NCI-H2107 treated with DMSO at 0.1 percent for 48 hours (cell line): ENCODE data around the gene ERBB3.
A peak's percentile ranks its signal among the peaks of the same experiment; 100 is the strongest.
"Not testable (repeated sequence)": the region's sequence is repeated elsewhere in the genome, so short reads cannot be mapped to it uniquely, and the experiment has no call there.

Source experiments
- DNase-seq: peaks from one replicate; lab custom pipeline; 2025; ENCODE audit not compliant: unreplicated experiment; lab: John Stamatoyannopoulos, UW

The ERBB3 gene

DNA sequence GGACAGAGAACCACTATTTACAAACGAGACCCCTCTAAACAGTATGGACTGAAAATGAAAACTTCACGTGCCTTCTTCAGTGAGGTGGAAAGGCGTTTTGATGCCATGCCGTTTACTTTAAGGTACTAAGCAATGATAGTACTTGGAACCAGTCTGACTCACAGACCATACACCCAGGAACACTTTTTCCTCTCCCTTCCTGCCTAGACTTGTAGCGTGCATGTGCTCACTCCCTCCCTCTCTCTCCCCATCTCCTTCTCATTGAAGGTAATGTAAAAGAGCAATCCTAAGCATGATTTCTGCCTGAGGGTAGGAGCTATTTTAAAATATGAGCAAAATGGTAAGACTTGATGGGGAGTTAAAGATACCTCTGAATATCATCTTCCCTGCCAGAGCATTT is 30.6 kb downstream of the ERBB3 start:
- no peak for DNase-seq

DNA sequence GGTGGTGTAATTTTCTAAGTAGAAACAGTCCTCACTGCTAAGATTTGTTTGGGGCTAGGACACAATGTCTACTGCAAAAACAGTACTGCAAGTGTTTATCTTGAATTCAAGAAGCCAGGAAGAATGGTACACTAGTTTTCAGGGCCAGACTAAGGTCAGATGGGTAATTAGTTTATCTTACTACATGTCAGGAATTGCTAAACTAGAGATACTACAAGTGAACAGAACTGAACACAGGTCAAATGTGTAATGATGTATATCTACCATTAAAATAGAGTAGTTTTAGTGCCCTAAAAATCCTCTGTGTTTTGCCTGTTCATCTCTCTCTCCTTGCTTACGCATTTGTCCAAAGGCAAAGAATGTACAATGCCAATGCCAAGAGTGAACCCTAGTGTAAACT is 34.1 kb downstream of the ERBB3 start:
- no peak for DNase-seq

DNA sequence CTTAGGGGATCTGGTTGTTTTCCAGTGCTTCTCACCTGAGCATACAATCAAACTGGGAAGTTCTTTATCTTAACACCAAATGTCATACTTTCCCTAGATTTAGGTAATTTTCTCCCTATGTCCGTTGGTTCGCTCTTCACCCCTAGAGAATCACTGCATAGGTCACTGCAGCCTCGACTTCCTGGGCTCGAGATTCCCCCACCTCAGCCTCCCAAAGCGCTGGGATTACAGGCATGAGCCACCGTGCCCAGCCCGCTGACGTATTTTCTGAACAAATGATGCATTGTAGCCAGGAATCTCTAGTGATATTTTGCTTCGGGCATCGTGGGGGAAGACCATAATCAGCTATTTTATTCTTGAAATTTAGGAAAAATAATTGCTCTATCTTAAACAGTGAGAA is 35.4 kb downstream of the ERBB3 start:
- no peak for DNase-seq

DNA sequence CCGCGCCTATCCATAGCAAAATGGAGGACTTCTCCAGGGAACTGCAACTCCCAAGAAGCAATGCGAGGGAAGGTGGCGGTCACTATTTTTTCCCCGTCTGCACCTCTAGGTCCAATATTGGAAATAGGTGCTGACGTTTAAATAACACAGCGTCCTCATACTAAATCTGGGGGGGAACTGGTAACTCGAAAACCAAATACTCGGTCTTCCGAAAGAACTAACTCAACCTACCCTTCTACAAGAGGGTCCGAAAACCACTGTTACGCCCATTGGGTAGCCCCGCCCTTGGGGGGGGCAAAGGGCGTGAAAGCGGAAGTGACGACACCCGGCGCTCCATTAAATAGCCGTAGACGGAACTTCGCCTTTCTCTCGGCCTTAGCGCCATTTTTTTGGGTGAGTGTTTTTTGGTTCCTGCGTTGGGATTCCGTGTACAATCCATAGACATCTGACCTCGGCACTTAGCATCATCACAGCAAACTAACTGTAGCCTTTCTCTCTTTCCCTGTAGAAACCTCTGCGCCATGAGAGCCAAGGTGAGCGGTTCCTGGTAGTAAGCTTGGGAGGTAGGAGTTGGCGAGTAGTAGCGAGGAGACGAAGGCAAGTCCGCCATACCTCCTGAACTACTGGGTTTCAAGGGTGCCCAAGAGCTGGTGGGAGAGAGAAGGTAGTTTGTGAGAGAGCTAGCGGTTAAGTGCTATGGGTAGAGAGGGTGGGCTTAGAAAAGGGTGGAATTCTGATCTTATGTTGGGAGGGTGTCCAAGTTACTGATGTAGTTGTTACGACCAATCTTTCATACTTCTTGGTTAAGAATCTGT is 36.5 kb downstream of the ERBB3 start, which contains the start of gene RPL41:
Gene RPL41, plus strand, starts transcription at position 367 of the 815 bp plus-strand sequence.
- DNase-seq, result peak; percentile 96

DNA sequence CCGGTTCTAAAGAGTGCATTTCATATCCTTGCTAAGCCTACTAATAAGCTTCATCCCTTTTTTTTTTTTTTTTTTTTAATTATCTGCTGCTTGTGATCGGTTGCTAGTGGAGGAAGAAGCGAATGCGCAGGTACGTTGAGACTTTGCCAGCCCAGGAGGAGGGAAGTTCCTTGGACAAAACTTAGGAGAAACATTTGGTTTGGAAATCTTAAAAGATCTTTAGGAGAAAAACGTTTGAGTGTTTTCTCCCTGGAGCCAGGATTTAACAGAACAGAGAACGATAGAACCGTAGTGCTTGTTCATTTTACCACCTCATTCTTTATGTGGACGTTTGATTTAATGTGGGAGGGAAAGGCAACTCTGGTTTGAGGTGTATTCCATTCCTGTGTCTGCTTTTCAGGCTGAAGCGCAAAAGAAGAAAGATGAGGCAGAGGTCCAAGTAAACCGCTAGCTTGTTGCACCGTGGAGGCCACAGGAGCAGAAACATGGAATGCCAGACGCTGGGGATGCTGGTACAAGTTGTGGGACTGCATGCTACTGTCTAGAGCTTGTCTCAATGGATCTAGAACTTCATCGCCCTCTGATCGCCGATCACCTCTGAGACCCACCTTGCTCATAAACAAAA is 37.2 kb downstream of the ERBB3 start:
- DNase-seq, result not testable (repeated sequence)

DNA sequence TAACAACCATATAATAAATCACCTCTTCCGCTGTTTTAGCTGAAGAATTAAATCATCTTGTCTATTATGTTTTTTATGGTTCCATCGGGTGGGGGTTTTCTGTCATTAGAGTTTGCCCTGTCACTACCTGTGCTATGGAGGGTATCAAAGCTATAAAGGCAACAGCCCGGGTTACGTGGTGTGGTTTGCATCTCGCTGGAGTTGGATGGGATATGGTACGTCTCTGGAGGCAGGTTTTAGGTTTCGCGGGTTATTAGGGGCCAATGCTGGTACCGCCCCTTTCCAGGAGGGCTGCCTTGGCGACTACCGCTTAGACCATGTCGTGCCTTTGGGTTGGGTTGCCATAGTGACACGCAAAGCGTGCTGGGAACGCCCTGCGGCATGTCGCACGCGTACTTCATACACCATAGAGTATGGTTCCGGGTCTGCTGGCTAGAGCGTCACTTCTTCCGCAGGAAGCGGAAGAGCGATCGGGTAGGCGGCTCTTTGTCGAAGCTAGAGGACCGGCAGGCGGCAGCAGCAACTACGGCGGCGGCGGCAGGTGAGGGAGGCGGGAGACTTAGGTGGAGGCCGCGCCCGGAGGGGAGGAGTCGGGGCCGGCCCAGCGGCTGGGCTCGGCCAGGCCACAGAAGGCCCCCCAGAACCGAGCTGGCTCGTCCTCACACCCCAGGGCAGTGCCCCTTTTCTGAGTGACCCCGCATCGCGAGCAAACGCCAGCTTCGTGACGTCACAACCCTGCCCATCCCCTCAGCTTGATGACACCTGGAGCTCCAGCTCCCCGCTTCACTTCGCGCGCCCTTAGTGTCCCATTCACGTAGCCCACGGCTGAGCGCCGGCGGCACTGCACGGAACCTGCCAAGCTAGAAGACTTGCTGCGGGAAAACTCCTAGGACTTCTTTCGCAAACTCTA is 38.1 kb downstream of the ERBB3 start, which contains the start of gene ZC3H10:
Gene ZC3H10, plus strand, starts transcription at position 489 of the 910 bp plus-strand sequence. CDS start 2,297 bp downstream, outside the sequence.
- DNase-seq, result peak; percentile 98

DNA sequence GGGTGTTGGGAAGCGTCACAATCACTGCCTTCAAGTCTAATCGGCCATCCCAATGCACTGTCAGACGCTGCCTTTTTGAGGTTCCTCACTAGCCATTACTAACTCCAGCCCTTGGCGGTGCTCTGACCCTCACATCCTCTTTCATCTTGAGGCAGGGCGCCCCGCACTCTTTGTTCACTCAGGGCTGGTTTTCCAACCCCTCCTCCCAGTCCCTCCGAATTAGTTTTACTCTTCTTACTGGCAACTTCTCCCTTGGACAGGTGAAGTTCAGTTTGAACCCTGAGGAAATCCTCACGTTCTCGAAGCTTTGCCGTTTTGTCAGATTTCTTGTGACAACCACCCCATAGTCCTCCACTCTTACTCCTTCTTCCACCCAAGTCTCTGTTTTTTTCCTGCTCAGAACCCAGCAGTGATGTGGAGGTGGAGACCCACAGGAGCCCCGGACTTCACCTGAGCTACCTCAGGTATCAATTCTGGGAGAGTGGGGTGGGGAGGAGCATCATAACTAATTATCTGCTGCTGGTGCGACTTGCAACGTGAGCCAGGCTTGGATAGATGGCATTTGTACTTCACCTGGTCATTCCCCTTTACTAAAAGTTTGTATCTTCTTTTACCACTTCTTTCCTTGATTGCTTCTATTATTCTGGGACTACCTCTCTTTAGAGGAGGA is 38.9 kb downstream of the ERBB3 start:
- DNase-seq, result no peak

DNA sequence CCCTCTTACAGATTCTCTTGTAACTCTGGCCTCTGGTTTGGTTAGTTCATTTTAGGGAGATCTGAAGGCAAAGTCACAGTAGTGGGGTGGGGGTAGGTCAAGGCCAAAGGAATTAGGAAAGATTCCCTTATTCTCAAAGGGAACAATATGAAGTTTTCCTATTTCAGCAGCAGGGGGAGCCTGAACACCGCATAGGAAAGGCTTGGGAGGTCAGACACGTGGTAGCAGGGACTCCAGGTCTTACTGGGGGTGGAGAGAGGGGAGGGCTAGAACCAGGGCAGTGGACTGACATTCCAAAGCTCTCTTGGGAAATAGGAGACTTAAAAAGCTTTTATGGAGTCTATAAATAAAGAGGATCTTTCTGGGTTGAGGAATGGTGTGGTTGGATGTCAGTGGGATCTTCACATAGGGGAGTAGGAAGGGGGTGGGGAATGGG is 39.4 kb downstream of the ERBB3 start:
- DNase-seq, result peak; percentile 68

DNA sequence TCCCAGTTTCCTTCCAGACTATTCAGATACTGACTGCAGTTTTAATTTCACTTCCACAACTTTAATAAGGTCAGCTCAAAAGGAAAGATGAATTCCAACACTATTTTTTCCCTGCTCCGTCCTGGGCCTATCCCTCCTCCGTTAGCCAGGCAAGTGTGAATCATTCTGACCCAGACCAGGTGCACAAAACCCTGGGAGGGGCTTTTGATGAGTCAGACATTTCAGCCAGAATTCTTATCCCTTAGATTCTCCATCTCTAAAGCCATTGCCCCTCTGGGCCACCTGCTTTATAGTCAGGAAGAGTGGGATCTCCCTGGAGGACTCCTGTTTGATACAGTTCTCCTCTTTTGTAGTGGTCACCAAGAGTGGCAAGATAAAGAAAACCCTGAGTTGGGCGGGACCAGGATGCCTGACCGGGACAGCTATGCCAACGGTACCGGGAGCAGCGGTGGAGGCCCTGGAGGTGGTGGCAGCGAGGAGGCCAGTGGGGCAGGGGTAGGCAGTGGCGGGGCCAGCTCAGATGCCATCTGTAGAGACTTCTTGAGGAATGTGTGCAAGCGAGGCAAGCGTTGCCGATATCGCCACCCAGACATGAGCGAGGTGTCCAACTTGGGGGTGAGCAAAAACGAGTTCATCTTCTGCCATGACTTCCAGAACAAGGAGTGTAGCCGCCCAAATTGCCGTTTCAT is 40.3 kb downstream of the ERBB3 start:
- DNase-seq, result no peak

DNA sequence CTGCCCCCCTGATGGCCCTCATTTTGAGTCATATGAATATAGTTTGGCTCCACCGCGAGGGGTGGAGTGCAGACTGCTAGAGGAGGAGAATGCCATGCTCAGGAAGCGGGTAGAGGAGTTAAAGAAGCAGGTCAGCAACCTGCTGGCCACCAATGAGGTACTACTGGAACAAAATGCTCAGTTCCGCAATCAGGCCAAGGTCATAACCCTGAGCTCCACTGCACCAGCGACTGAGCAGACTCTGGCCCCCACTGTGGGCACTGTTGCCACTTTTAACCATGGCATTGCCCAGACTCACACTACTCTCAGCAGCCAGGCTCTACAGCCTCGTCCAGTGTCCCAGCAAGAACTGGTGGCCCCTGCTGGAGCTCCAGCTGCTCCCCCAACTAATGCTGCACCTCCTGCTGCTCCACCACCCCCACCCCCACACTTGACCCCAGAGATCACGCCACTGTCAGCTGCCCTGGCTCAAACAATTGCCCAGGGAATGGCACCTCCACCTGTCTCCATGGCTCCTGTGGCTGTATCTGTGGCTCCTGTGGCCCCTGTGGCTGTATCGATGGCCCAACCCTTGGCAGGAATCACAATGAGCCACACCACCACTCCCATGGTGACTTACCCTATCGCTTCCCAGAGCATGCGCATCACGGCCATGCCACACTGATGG is 41.4 kb downstream of the ERBB3 start:
- DNase-seq, result no peak

DNA sequence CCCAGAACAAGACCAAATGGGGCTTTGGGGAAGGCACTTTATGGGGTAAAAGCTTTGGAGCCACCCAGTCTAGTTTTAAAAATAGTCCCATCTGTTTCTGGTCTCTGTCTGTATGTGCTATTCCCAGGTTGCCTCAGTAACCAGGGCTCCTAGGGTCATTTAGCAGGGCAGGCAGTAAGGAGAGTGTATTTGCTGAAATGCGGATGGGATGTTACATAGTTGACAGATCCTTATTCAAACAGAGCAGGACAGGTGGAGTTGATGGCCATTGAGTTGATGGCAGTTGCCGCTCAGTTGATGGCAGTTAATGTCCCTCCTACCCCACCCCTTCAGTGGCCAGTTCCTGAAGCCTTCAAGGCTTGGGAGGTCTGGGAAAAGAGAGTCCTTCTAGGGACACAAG is 42.7 kb downstream of the ERBB3 start:
- DNase-seq, result no peak

DNA sequence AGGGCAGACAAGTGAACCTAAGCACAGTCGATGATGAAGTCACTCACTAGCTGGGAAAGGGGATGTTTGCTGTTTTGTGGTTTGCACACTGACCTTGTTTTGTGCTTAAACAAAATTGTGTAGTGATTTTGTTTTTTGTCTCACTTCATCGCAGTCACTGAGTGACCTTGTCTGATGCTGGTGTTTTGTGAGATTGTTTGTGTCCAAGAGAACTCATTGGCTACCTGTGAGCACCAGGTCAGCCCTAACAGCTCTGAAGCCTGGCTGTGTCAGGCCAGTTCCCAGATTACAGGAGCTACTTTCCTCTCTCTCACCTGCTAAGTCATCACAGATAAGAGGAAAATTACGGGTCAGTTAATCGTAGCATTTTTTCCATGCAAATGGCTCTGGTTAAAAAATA is 44.2 kb downstream of the ERBB3 start:
- no peak for DNase-seq

DNA sequence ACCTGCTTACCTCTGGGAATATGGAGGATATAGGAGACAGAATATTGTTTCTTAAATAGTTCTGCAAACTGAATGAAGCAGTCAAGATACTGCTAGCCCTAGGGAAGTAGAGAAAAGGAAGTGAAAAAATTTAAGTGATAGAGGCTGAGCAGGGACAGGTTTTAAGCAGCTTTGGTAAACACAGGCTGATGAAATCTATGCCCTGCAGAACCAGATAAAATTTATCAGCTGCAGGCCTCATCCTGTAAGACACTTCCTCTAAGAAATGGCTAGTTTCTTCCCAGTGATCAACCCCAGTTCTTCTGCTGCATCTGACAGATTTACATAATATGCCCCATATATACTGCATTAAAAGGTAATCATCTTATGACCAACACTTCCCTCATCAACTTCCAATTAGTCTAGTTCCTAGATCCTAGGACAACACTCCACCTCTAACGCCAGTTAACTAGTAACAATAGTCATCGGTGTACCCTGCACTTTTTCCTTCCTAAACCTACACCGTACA is 46.8 kb downstream of the ERBB3 start:
- DNase-seq, result no peak

DNA sequence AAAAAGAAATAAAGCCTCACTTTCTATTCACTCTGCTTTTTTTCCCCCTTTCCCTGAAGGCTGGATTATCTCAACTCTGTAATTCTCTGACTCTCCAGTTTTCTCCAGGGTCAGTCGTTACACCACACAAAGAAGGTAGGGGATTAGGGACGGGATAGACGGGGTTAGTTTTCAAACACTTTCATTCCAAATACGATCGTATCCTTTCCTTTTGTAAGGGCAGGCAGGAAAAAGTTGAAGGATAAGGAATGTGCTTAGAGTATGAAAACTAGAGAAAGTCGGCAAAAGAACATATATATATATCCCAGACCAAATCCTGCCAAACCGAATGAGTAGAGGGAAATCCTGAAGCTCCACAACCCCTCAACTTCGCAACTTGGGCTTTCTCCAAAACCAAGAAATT is 47.5 kb downstream of the ERBB3 start:
- DNase-seq, result no peak

DNA sequence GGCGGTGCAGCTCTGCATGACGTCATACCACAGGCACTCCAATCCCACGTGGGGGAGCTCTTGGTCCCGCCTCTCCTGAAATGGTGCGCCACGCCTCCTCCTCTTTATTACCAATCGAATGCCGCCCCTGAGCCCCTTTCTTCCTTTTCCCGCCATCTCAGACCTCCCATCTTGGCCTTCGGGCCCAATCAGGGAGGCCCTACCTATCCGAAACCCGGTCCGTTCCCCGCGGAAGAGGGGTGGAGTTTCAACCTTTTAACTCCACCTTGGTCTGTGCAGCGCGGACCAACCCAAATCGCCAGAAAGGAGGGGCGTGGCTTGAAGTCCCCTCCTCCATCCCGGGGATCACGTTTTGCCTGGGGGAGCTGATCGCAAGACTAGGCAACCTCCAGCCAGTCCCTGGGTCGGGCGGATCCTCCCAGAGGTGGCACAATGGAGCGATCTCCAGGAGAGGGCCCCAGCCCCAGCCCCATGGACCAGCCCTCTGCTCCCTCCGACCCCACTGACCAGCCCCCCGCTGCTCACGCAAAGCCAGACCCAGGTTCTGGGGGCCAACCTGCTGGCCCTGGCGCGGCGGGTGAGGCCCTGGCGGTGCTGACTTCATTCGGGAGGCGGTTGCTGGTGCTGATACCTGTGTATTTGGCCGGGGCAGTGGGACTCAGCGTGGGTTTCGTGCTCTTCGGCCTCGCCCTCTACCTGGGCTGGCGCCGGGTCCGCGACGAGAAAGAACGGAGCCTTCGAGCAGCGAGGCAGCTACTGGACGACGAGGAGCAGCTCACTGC is 48.1 kb downstream of the ERBB3 start, which contains the start of gene ESYT1:
Gene ESYT1, plus strand, starts transcription at position 380 of the 782 bp plus-strand sequence. Its CDS starts 53 bp downstream, at position 433.
- peak; percentile 99 for DNase-seq

DNA sequence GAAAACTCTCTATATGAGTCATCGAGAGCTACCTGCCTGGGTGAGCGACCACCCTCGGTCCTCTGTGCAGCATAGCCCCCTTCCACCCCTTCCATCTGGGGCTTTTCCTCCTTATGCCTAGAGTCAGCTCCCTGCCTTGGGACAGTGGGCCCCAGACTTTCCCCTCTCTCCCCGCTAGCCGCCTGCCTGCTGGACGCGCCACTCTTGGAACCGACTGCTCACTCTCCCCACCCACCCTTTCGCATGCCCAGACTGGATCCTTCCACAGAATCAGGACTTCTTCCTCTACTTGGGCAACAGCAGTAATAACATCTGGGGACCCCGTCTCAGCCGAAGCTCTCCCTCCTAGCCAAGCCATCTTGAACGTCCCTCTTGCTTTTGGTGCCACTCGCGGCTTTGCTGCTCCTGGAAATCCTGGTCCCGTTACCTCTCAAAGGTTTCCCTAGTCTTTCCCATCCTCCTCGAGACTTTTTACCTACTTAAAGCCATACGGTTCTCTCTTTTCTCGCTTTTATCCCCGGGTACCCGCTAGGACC is 48.8 kb downstream of the ERBB3 start:
- DNase-seq, result no peak

DNA sequence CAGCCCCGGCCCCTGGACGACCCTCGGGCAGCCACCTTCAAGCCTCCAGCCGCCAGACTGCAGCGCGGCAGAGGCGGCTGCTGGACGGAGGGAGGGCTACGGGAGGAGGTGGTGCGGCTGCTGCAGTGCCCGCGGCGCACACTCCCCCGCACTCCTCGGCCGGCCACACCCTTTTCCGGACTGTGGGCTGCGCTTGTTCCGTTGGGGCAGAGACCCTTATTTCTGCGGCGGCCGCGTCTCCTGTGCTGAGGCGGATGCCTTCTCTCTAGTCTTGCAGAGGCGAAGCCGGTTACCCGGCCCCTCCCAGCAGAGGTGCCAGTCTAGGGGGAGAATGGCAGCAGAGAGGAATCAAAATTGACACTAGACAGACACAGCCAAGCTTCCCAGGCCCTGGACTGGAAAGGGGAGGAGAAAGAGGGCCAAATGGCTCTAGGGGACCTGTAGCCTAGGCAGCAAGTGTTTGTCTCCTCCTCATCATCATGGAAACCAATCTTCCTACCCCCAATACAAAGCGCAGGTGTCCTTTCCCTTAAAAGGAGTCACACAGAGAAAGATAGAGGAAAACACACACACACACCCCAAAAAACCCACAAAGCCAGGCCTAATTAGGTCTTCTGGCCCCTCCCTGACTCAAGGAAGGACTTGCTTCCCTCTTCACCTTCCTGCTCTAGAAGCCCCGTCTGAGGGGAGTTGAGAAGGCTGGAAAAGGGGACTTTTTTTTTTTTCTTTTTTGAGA is 49.4 kb downstream of the ERBB3 start:
- DNase-seq, result no peak
